Measurements from ENCODE around the gene ARHGEF17.
A peak's percentile ranks its signal among the peaks of the same experiment; 100 is the strongest.

ARHGEF17 gene, protein sequence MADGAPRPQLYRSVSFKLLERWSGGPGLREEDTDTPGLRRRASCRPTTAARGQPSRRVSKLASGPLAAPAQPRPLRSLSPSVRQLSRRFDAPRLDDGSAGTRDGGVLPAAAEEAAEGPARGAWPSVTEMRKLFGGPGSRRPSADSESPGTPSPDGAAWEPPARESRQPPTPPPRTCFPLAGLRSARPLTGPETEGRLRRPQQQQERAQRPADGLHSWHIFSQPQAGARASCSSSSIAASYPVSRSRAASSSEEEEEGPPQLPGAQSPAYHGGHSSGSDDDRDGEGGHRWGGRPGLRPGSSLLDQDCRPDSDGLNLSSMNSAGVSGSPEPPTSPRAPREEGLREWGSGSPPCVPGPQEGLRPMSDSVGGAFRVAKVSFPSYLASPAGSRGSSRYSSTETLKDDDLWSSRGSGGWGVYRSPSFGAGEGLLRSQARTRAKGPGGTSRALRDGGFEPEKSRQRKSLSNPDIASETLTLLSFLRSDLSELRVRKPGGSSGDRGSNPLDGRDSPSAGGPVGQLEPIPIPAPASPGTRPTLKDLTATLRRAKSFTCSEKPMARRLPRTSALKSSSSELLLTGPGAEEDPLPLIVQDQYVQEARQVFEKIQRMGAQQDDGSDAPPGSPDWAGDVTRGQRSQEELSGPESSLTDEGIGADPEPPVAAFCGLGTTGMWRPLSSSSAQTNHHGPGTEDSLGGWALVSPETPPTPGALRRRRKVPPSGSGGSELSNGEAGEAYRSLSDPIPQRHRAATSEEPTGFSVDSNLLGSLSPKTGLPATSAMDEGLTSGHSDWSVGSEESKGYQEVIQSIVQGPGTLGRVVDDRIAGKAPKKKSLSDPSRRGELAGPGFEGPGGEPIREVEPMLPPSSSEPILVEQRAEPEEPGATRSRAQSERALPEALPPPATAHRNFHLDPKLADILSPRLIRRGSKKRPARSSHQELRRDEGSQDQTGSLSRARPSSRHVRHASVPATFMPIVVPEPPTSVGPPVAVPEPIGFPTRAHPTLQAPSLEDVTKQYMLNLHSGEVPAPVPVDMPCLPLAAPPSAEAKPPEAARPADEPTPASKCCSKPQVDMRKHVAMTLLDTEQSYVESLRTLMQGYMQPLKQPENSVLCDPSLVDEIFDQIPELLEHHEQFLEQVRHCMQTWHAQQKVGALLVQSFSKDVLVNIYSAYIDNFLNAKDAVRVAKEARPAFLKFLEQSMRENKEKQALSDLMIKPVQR (N-terminal part only)

DNA sequence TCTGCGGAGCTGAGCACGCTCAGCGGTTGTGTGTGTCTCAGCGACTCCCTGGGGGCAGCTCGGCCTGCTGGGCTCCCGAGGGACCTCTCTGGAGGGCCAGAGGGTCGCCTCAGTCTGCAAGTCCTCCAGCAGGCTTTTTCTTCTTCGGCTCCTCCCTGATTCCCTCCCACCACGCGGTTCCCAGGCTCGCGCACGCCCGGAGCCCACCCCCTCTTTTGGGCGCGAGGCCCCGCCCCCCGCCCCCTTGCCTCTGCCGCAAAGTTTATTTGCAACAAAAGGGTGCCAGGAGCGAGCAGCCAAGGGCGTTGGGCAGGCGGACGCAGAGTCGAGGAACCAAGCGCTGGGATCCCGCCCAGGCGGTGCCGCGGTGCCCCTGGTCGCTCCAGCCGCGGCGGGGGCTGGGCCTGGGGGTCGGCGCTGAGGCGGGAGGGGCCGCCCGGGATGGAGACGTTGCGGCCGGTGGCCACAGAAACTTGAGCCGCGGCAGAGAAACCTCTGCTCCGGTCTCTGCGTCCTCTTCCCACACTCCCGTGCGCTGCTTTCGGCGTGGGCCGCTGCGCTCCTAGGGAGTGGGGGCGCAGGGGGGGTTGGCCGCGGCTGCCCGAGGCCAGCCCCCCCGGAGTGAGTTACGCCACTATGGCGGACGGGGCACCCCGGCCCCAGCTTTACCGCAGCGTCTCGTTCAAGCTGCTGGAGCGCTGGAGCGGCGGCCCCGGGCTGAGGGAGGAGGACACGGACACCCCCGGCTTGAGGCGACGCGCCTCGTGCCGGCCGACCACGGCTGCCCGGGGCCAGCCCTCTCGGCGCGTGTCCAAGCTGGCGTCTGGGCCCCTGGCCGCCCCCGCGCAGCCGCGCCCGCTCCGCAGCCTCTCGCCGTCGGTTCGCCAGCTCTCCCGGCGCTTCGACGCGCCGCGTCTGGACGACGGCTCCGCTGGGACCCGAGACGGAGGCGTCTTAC is at the start of gene ARHGEF17:
Gene ARHGEF17, plus strand, starts transcription at position 274 of the 958 bp plus-strand sequence. Its CDS starts 363 bp downstream, at position 637.
- Histone ChIP-seq H3K9ac (ENCODE audit: insufficient read length, low read depth) (peak within 1 kb of the TSS; percentile 91), H3K9me3 (ENCODE audit: insufficient read depth, low read length) (no peaks in the 10 kb centered on the region), H3K4me1 (ENCODE audit: insufficient read depth, insufficient read length) (peaks cover 18% of the 10 kb centered on the region), H3K27me3 (ENCODE audit: insufficient read depth, insufficient read length) (peaks cover 16% of the 10 kb centered on the region), H3K4me3 (ENCODE audit: insufficient read length, low read depth) (peak within 1 kb of the TSS; percentile 64), H3K36me3 (ENCODE audit: insufficient read depth, insufficient read length, low read length) (peaks cover 31% of the 10 kb centered on the region)
- DNase-seq (ENCODE audit: low read depth, low spot score): peak; percentile 59
- TF ChIP-seq ZNF274 (IDR thresholded peaks at IDR 0.05; ENCODE audit: low read depth, low read length): no peak
- no peak for TF ChIP-seq SUZ12 (IDR thresholded peaks at IDR 0.05; ENCODE audit: extremely low read depth, insufficient read depth, insufficient read length)
- no peak for TF ChIP-seq YY1 (IDR thresholded peaks at IDR 0.05; ENCODE audit: insufficient read depth, insufficient read length)

DNA sequence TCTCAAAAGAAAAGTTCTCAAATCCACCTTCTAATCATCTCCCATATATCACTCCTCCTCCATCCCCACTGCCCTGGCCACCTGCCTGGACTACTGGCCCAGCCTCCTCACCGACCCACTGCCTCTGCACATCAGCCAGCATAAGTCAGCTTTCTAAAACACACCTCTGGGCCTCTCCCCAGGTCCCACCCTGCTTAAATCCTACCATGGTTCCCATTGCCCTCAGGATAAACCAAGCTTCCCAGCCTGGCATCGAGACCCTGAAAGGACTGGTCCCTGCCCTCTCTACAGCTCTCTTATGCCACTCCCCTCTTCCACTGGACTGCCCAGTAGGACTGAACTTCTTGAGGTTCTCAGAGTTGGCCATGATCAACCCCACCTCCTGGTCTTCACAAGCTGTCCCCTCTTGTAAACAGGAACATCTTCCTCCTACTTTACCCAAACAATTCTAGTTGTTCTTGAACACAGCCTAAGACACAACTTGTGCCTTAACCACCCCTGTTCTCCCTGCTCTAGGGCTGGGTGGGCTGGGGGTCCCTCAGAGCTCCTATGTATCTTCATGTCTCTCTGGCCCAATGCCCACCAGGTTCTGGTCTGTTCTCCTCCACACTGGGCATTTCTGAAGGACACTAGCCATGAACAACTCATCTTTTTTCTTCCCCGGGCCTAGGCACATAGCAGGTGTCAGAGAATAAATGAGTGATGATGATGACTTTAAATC is 48.5 kb upstream of the ARHGEF17 start:
- TF ChIP-seq YY1 (IDR thresholded peaks at IDR 0.05; ENCODE audit: insufficient read depth, insufficient read length): no peak
- TF ChIP-seq SUZ12 (IDR thresholded peaks at IDR 0.05; ENCODE audit: extremely low read depth, insufficient read depth, insufficient read length): no peak
- no peak for TF ChIP-seq ZNF274 (IDR thresholded peaks at IDR 0.05; ENCODE audit: low read depth, low read length)
- Histone ChIP-seq H3K36me3 (ENCODE audit: insufficient read depth, insufficient read length, low read length) (no peaks in the 10 kb centered on the region), H3K27me3 (ENCODE audit: insufficient read depth, insufficient read length) (no peaks in the 10 kb centered on the region), H3K9ac (ENCODE audit: insufficient read length, low read depth) (no peak overlapping the region), H3K4me1 (ENCODE audit: insufficient read depth, insufficient read length) (peaks cover 3% of the 10 kb centered on the region), H3K9me3 (ENCODE audit: insufficient read depth, low read length) (no peaks in the 10 kb centered on the region), H3K4me3 (ENCODE audit: insufficient read length, low read depth) (no peak overlapping the region)
- DNase-seq (ENCODE audit: low read depth, low spot score): no peak

DNA sequence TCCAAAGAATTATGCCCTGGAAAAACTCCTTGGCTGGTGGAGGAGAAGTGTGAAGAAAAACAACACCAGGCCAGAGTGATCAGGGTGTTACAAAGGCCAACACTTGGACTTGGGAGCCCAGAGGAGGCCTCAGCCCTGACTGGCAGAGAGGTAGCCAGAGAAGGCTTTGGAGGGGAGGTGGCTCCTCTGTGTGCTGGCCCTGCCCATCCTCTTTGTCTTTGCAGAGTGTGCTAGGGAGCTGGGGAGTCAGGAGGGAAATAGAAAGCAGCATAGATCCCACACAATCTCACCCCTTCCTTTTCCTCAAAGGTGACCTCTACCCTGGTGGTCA is 48.0 kb upstream of the ARHGEF17 start:
- peaks cover 3% of the 10 kb centered on the region for H3K4me1 ChIP-seq (ENCODE audit: insufficient read depth, insufficient read length)
- DNase-seq (ENCODE audit: low read depth, low spot score): no peak
- H3K4me3 ChIP-seq (ENCODE audit: insufficient read length, low read depth): no peak overlapping the region
- H3K9ac ChIP-seq (ENCODE audit: insufficient read length, low read depth): no peak overlapping the region
- H3K36me3 ChIP-seq (ENCODE audit: insufficient read depth, insufficient read length, low read length): no peaks in the 10 kb centered on the region
- H3K27me3 ChIP-seq (ENCODE audit: insufficient read depth, insufficient read length): no peaks in the 10 kb centered on the region
- TF ChIP-seq ZNF274 (IDR thresholded peaks at IDR 0.05; ENCODE audit: low read depth, low read length): no peak
- TF ChIP-seq YY1 (IDR thresholded peaks at IDR 0.05; ENCODE audit: insufficient read depth, insufficient read length): no peak
- H3K9me3 ChIP-seq (ENCODE audit: insufficient read depth, low read length): no peaks in the 10 kb centered on the region

DNA sequence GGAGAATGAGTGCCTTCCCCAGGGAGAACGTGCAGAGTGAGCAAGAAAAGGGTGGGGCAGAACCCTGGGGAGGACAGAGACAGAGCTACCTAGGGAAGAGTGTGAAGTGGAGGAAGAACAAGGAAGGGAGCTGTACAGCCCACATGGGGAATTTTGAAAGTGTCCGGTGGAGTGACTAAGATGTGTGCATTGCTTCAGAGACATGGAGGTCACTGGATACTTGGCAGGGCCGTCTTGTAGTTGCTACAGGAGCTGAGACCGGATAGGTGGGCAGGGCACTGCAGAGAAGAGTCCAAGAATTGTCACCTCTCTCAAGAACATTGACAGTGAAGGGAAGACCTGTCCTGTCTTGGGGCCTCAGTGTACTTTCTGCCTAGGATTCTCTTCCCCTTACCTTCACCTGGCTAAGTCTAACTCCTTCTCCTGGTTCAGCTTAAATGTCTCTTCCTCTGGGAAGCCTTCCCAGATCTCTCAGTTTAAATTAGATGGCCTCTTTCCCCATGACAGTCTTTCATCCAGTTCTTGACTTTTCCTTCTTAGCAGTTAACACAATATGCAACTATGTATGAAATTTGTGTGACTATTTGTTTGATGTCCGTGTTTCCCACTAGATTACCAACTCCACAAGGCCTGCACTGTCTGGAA is 45.1 kb upstream of the ARHGEF17 start:
- no peaks in the 10 kb centered on the region for H3K36me3 ChIP-seq (ENCODE audit: insufficient read depth, insufficient read length, low read length)
- no peak for DNase-seq (ENCODE audit: low read depth, low spot score)
- no peak for TF ChIP-seq YY1 (IDR thresholded peaks at IDR 0.05; ENCODE audit: insufficient read depth, insufficient read length)
- TF ChIP-seq SUZ12 (IDR thresholded peaks at IDR 0.05; ENCODE audit: extremely low read depth, insufficient read depth, insufficient read length): no peak
- no peak for TF ChIP-seq ZNF274 (IDR thresholded peaks at IDR 0.05; ENCODE audit: low read depth, low read length)
- H3K27me3 ChIP-seq (ENCODE audit: insufficient read depth, insufficient read length): no peaks in the 10 kb centered on the region
- no peaks in the 10 kb centered on the region for H3K9me3 ChIP-seq (ENCODE audit: insufficient read depth, low read length)
- H3K4me1 ChIP-seq (ENCODE audit: insufficient read depth, insufficient read length): peaks cover 3% of the 10 kb centered on the region
- H3K9ac ChIP-seq (ENCODE audit: insufficient read length, low read depth): no peak overlapping the region
- no peak overlapping the region for H3K4me3 ChIP-seq (ENCODE audit: insufficient read length, low read depth)

DNA sequence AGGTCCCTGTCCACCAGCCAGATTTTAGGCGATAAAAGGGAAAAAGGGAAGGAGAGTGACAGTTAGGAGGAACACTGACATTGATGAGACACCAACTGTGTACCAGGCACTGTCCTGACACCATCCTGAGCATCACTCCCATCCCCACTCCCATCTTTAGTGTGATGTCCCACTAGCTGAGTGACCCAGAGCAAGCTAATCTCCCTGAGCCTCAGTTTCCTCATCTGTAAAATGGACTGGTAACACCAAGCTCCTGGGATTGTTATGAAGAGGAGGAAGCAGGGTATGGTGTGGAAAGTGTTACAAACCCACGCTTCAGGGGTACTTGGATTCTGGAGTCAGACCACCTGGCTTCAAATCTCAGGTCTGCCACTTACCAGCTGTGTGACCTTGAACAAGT is 44.4 kb upstream of the ARHGEF17 start:
- DNase-seq (ENCODE audit: low read depth, low spot score): no peak
- H3K36me3 ChIP-seq (ENCODE audit: insufficient read depth, insufficient read length, low read length): no peaks in the 10 kb centered on the region
- TF ChIP-seq SUZ12 (IDR thresholded peaks at IDR 0.05; ENCODE audit: extremely low read depth, insufficient read depth, insufficient read length): no peak
- H3K9ac ChIP-seq (ENCODE audit: insufficient read length, low read depth): no peak overlapping the region
- H3K27me3 ChIP-seq (ENCODE audit: insufficient read depth, insufficient read length): no peaks in the 10 kb centered on the region
- no peak overlapping the region for H3K4me3 ChIP-seq (ENCODE audit: insufficient read length, low read depth)
- H3K9me3 ChIP-seq (ENCODE audit: insufficient read depth, low read length): no peaks in the 10 kb centered on the region
- H3K4me1 ChIP-seq (ENCODE audit: insufficient read depth, insufficient read length): peaks cover 3% of the 10 kb centered on the region
